Heart right ventricle (tissue), 16 donors: Measurements from ENCODE around the gene PKD1L1. TPM values are rescaled to one million over a fixed set of nuclear protein-coding genes. Genes with fewer than 3 reads are reported as not detected.
"Not testable (repeated sequence)": the region's sequence is repeated elsewhere in the genome, so short reads cannot be mapped to it uniquely, and the experiment has no call there.

Experiments used
- ATAC-seq, 8 donors: fragments of 200-7000 bp; cut with Tn5 transposase; one replicate each; pipeline ENCODE4 v1.9.1; 2020; ENCODE audit warnings: mild to moderate bottlenecking in 8 of 8, moderate library complexity in 8 of 8, moderate number of reproducible peaks in 1 of 8
- DNase-seq, 2 donors: peaks; one replicate each; pipeline ENCODE4 v3.0.0-alpha.2; 2020
- H3K27ac ChIP-seq, 10 donors: fragments of 200-600 bp; sonication (generic) in 2 of 10; one replicate each; pipeline versions ENCODE4 v1.5.0 to v1.8.0; 2020 to 2022; ENCODE audit warnings: mild to moderate bottlenecking in 3 of 10
- H3K27me3 ChIP-seq, 7 donors: fragments of 200-600 bp; one replicate each; pipeline ENCODE4 v1.8.0; 2021 to 2022; ENCODE audit warnings: mild to moderate bottlenecking in 2 of 7
- H3K36me3 ChIP-seq, 9 donors: fragments of 200-600 bp; sonication (generic) in 1 of 9; one replicate each; pipeline versions ENCODE4 v1.5.0 to v1.8.0; 2020 to 2022; ENCODE audit warnings: mild to moderate bottlenecking in 2 of 9
- H3K4me1 ChIP-seq, 9 donors: fragments of 200-600 bp; sonication (generic) in 1 of 9; one replicate each; pipeline versions ENCODE4 v1.5.0 to v1.8.0; 2020 to 2022; ENCODE audit warnings: mild to moderate bottlenecking in 4 of 9
- H3K4me3 ChIP-seq, 10 donors: fragments of 200-600 bp; sonication (generic) in 2 of 10; one replicate each; pipeline versions ENCODE4 v1.5.0 to v1.8.0; 2020 to 2022; ENCODE audit warnings: mild to moderate bottlenecking in 7 of 10, moderate library complexity in 2 of 10
- H3K9me3 ChIP-seq, 11 donors: fragments of 200-600 bp in 10 of 11; sonication (generic) in 2 of 11; one replicate each; pipeline versions ENCODE4 v1.5.0 to v1.8.0; 2013 to 2022; ENCODE audit warnings: mild to moderate bottlenecking in 2 of 11, control low read depth in 1 of 11, moderate library complexity in 1 of 11
- CTCF ChIP-seq, 9 donors: fragments of 200-600 bp; sonication (generic) in 2 of 9; IDR thresholded peaks; one replicate each; pipeline versions ENCODE4 v1.5.0 to v1.8.0; 2021 to 2022; ENCODE audit warnings: antibody characterized with exemption in 9 of 9, mild to moderate bottlenecking in 5 of 9, moderate library complexity in 1 of 9
- WGBS, 2 donors: extraction: QIAGEN DNeasy Blood & Tissue Kit; methylation state at CpG; one replicate each; pipeline ENCODE4 v1.1.7; 2013; ENCODE audit warnings: inconsistent platforms in 1 of 2; 5-methylcytosine and 5-hydroxymethylcytosine counted together
- intact Hi-C, 10 donors: fragments of 100-400 bp; cut with DNase I; formaldehyde crosslinking; loops; one replicate each; pipeline versions ENCODE4 v1.11.1 to v1.14.2; 2022
- polyA plus RNA-seq, 2 donors: library from polyadenylated mRNA; stranded (reverse); fragments of 200-250 nt; gene quantifications; one replicate each; pipeline ENCODE4 v1.2.3, GENCODE V29; 2013
- total RNA-seq, 10 donors: library from RNA; stranded (reverse); fragmentation: NEBNext Ultra II Directional in 3 of 10; extraction: Animal tissue kit (Norgen Biotek cat#: 25700) in 3 of 10; gene quantifications; one replicate each; pipeline versions ENCODE4 v1.2.1 to v1.2.4, GENCODE V29; 2021 to 2023
- donor health status: Arrhythmogenic right ventricular cardiomyopathy.
- donor health status: ischemic (EF 13 %, LVEDD 7.1; RV severe dilation, severe dysfunction).
- donor health status: healthy with polysubstance abuse.
- donor health status: DM: no; HTN: yes; CAD: no.
- donor health status: DM: no; HTN: no; CAD: no.
- donor health status: ischemic (EF 25% LVEDD 6.9; RV normal size, moderate dysfunction).
- donor health status: ischemic (EF 25% LVEDD 5.7; RV mildly dilated, moderate dysfunction).
- donor health status: healthy.
- donor health status: DM: yes; HTN: yes; CAD: no.
- donor health status: Ischemic cardiomyopathy.
- donor health status: ischemic (EF 35%, LVEDD 5.7; RV mildly dilated, moderate dysfunction).
- donor health status: nonischemic (EF 11% LVEDD 7.7; RV severe dilation, severe dysfunction).
- donor health status: DM: yes; HTN: yes; CAD: no.
- donor health status: PGD.
- donor health status: ischemic (EF 29% LVEDD 5.4; RV normal size, mild dysfunction).
- donor health status: nonischemic (EF 23%, LVEDD 6.1; RV moderate dilation, normal function).

PKD1L1 gene
- total and polyA plus RNA-seq, 12 donors = 1.5 to 4.7 (median 2.4) TPM

GRCh38 chr7:47990592-47990991 lies 42.3 kb upstream of the PKD1L1 start:
- Histone ChIP-seq H3K4me1 (peaks cover 0 to 13% (median 5%) of the 10 kb centered on the region in 9 donors), H3K36me3 (no peaks in the 10 kb centered on the region), H3K27ac (no peak overlapping the region), H3K4me3 (no peak overlapping the region), H3K9me3 (no peaks in the 10 kb centered on the region), H3K27me3 (no peaks in the 10 kb centered on the region)
- intact Hi-C loops = loop anchor here in 3 of 10 donors (2.0 to 5.0 kb wide), 3 partner anchors 97 to 122 kb away; partner anchors contain the start of gene UPP1 (in 2 of the 3)
- WGBS, 2 donors = 96 to 98% methylated on average over 5 of the region's 5 CpGs
- ATAC-seq = no peak
- TF ChIP-seq CTCF (IDR thresholded peaks at IDR 0.05) = no peak
- DNase-seq = no peak

GRCh38 chr7:47989607-47990400 lies 41.5 kb upstream of the PKD1L1 start:
- ATAC-seq, H3K27ac ChIP-seq, DNase-seq, H3K4me3 ChIP-seq, H3K27me3 ChIP-seq, H3K9me3 ChIP-seq, H3K36me3 ChIP-seq: not testable (repeated sequence)
- 70 to 78% methylated on average over 10 of the region's 10 CpGs for WGBS, 2 donors
- intact Hi-C loops = loop anchor here in 3 of 10 donors (2.0 to 5.0 kb wide), 3 partner anchors 97 to 122 kb away; partner anchors contain the start of gene UPP1 (in 2 of the 3)
- H3K4me1 ChIP-seq = peaks cover 0 to 13% (median 5%) of the 10 kb centered on the region in 9 donors

- TF ChIP-seq CTCF (IDR thresholded peaks at IDR 0.05) = peak in 3 of 9 donors; percentile 5 to 27 (median 12)
- Histone ChIP-seq H3K9me3 (no peaks in the 10 kb centered on the region), H3K36me3 (no peaks in the 10 kb centered on the region), H3K4me1 (peaks cover 0 to 13% (median 5%) of the 10 kb centered on the region in 9 donors), H3K4me3 (no peak overlapping the region), H3K27me3 (no peaks in the 10 kb centered on the region), H3K27ac (no peak overlapping the region)
- ATAC-seq (no peak), DNase-seq (no peak)
- intact Hi-C loops = no loop called here
- WGBS, 2 donors = 85 to 88% methylated on average over 8 of the region's 8 CpGs
Measured at GRCh38 chr7:47988496-47989386, 40.5 kb upstream of the PKD1L1 start.

- intact Hi-C loops = loop anchor here in 1 of 10 donors (5.0 kb wide), 1 partner anchor 105 kb away; the partner anchor contains the start of gene UPP1
- 51 to 52% methylated on average over 2 of the region's 2 CpGs for WGBS, 2 donors
Measured at GRCh38 chr7:47982610-47983009, 34.3 kb upstream of the PKD1L1 start.

GRCh38 chr7:47980648-47981047 lies 32.4 kb upstream of the PKD1L1 start:
- not testable (repeated sequence) for ATAC-seq, H3K27ac ChIP-seq, H3K4me3 ChIP-seq, H3K9me3 ChIP-seq, DNase-seq, H3K27me3 ChIP-seq
- 99 to 100% methylated on average over 4 of the region's 5 CpGs for WGBS, 2 donors
- H3K4me1 ChIP-seq = peaks cover 5 to 20% (median 13%) of the 10 kb centered on the region in 9 donors
- intact Hi-C loops = loop anchor here in 1 of 10 donors (5.0 kb wide), 1 partner anchor 107 kb away; the partner anchor contains the start of gene UPP1
- H3K36me3 ChIP-seq = peaks cover 0 to 30% (median 26%) of the 10 kb centered on the region in 9 donors

More at GRCh38 chr7:47982610-47983009, 34.3 kb upstream of the PKD1L1 start:
- no peaks in the 10 kb centered on the region for H3K27me3 ChIP-seq
- no peak for TF ChIP-seq CTCF (IDR thresholded peaks at IDR 0.05)
- no peak overlapping the region for H3K27ac ChIP-seq
- peaks cover 0 to 10% (median 6%) of the 10 kb centered on the region in 9 donors for H3K36me3 ChIP-seq
- H3K4me3 ChIP-seq = no peak overlapping the region
- peaks cover 5 to 14% (median 12%) of the 10 kb centered on the region in 9 donors for H3K4me1 ChIP-seq
- no peak for ATAC-seq
- no peak for DNase-seq
- peaks cover 0 to 4% (median 0%) of the 10 kb centered on the region in 11 donors for H3K9me3 ChIP-seq
